NCI-H128 (cell line): Measurements from ENCODE around the gene LOX.

ENCODE experiments used
- DNase-seq: peaks from one replicate; lab custom pipeline; 2025; ENCODE audit not compliant: unreplicated experiment; lab: John Stamatoyannopoulos, UW

Gene LOX, protein sequence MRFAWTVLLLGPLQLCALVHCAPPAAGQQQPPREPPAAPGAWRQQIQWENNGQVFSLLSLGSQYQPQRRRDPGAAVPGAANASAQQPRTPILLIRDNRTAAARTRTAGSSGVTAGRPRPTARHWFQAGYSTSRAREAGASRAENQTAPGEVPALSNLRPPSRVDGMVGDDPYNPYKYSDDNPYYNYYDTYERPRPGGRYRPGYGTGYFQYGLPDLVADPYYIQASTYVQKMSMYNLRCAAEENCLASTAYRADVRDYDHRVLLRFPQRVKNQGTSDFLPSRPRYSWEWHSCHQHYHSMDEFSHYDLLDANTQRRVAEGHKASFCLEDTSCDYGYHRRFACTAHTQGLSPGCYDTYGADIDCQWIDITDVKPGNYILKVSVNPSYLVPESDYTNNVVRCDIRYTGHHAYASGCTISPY

DNA sequence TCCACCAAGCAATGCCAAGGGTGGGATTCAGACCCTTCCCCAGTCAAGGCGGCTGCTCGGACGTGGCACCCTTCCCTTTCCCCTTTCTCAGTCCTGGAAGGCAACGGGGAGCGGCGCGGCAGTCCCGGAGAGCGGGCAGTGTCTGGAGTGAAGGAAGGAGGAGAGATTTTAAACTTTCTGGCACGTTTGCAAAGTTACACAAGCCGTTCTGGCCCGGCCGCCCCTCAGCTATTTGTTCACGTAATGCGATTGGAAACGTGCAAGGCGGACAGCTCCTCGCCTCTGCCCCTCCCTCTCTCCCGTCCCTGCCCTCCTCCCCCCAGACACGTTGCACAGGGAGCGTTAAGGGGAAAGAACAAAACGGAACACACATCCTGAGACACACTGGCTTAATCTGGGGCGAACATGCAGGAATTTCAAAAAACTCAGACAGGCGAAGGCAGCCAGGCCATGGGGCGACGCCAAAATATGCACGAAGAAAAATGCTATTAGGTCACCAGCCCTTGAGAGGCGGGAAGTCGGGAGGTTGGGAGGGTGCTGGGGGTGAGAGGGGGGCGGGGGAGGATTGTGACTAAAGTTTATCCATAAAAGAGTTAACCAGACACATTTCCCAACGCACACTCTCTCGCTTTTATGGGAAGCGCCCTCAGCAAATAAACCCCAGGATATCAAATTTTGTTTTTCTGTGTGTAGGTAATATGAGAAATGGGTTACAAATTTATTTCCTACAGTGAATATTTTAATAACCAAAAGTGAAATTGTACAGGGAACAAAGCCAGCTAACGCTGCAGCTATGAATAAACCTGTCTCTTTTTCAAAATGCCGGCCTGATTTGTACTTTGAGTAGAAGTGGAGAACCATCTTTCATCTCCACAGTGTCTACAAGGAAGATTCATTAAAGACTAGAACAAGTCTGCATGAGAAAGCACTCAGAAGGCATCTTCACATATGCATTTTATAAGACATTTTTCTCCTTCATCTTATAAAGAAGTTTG lies at the start of gene LOX:
TSS of gene LOX (minus strand) at position 144 of the 995 bp plus-strand sequence. CDS start 274 bp downstream, outside the sequence.
- no peak for DNase-seq

DNA sequence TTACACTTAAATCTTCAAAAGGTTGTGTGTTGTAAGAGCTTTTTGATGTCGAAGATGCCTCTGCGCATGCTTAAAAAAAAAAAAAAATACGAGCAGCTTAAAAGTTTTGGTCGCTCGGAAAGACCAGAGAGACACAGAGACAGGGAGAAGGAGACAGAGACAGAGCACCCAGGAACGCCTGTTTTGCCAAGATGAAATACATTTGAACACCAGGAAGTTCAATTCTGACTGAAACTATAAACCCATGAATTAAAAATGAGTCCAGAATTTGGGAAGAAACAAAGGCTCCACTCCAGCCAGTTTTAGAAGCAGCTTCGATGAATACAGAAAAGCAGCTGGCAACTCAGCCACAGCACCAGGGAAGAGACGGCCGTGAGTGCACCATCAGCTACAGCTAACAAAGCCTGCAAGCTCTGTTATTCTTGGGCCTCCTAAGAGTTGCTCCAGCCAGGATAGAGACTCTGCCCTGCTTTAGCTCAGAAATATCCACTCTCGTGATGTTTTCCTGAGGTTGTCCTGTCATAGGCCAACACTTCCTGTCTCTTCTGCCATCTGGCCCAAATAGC lies 48.8 kb upstream of the LOX start:
- no peak for DNase-seq

DNA sequence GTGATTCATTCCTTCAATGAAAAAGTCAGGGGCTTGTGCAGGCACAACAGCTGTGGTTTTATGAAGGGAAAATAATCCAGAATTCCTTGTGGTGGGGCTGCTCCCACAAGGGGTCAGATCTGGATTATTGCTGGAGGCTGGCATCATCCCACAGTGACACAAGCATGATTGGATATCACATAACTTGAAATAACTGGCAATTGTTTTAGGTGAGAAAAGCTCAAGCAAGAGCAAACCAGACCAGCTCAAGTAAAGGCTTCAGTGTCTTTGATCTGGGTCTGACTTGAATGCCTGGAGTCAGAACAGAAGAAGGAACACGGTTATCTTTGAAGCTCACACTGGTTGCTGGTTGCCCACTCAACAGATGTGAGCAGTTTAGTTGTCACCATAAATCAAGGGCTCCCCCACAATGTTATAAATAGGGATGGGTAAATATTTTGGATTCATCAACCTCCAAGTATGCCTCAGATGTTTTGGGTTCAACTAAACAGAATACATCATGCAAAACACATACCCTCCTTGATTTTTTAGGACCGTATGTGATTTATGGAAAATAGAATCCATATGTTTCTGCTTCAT lies 48.2 kb upstream of the LOX start:
- DNase-seq: no peak

- DNase-seq: no peak
Observed at GRCh38 chr5:122124766-122125165, 46.7 kb upstream of the LOX start.

GRCh38 chr5:122121479-122122465 lies 43.7 kb upstream of the LOX start:
- no peak for DNase-seq

GRCh38 chr5:122120957-122121356 lies 42.9 kb upstream of the LOX start:
- no peak for DNase-seq

DNA sequence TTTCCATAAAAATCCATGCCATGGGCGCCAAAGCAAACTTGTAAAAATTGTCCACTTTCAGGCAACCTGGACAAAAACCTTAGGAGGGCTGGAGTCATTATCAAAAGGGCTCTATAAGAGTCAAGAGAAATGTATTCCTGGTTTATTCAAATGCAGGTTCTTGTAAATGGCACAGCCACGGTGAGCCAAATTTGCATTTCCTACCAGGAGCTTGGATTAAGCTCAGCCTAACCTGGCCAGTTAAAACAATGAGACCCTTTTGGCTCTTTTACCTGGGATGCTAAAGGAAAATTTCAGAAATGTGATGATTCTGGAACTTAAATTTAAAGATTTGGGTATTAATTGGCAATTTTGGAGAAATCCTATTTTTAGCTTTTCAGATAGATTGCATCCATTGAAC lies 42.4 kb upstream of the LOX start:
- DNase-seq: no peak

GRCh38 chr5:122119205-122119604 lies 41.1 kb upstream of the LOX start:
- DNase-seq: no peak

- DNase-seq: no peak
Observed at GRCh38 chr5:122118356-122118948, 40.4 kb upstream of the LOX start.

GRCh38 chr5:122114501-122114900 lies 36.4 kb upstream of the LOX start:
- DNase-seq: no peak

DNA sequence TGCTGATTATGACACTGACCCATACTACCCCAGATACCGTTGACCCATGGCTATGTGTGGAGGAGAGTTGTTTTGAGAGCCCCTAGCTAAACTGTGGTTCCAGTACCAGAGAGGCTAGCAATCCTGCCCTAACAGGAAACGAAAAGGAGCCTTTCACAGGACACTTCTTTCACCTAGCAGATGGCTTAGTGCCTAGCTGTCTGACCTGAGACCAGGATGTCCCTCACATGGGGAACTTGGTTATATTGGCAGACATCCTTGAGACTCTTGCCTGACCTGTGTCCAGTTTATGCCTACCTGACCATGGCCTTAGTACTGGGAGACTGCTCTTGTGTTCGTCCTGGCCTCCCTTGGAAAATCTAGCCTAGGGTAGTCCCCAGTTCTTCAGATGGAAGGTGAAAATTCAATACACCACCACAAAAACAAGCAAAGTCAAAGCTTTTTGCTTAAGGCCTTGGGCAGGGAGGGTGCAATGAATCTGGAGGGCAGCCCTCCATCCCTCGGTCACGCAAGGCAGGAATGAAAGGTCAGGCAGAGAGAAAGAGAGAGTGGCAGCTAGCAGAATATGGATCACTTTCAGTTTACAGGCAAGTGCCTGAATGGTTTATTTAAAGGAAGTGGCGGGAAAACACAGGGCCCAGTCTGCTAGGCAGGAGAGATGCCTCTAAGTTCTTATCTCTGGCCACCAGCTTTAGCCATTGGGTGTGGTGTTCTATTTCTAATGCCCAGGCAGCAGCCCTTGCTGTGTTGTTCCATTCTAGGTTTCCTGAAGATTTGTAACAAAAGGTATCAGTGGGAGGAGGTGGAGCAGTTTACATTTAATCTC lies 34.9 kb upstream of the LOX start:
- no peak for DNase-seq

- no peak for DNase-seq
Observed at GRCh38 chr5:122112063-122112462, 34.0 kb upstream of the LOX start.

DNA sequence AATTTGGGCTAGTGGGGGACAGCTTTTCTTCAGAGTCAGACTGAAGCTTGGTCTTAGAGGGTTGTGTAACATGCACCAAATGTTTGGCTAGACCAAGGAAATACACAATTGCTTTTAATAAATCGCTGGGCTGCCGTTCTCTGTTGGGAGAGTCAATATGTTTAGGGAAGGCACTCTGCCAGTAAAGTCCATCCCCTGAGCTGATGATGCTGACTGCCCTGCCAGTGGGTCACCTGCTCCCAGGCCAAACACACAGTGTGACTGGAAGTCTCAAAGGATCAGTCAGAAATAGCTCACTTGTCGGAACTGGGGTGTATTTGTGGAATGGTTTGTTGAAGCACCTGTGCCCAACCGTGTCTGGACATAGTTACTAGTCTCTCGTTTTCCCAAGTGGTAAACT lies 33.4 kb upstream of the LOX start:
- no peak for DNase-seq

- no peak for DNase-seq
Observed at GRCh38 chr5:122110987-122111386, 32.9 kb upstream of the LOX start.

DNA sequence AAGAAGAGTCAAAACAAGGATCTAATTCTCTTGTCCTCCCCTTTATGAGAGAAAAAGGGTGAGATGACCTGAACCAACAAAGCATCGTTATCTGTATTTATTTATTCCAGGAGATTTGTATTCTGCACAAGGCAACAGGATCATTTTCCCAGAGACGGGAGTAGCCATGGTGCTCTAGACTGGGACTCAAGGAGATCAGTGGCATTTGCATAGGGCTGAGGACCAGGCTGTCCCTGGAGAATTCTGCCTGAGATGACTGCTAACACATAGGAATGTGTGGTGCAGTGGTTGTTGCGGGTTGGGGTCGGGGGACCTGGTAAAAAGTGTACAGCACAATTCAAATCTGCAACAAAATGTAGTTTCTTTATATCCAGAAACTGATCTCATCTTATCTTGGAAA lies 29.0 kb upstream of the LOX start:
- no peak for DNase-seq

DNA sequence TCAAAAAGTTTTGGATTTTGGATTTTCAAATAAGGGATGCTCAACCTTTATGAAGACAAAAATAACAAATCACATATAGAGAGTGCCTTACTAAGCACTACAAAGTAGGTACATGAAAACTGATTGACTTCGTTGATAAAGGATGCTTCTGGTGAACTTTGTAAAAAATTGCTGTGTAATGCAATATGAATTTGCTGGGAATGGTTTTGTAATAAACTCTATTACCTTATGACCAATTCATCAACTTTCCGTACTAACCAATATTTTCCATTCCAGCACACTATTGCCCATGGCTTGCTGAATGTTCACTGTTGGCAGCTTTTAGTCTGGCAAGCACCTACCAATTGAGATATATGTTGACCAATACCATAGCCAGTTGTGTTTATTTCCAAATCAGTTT lies 27.9 kb upstream of the LOX start:
- no peak for DNase-seq

DNA sequence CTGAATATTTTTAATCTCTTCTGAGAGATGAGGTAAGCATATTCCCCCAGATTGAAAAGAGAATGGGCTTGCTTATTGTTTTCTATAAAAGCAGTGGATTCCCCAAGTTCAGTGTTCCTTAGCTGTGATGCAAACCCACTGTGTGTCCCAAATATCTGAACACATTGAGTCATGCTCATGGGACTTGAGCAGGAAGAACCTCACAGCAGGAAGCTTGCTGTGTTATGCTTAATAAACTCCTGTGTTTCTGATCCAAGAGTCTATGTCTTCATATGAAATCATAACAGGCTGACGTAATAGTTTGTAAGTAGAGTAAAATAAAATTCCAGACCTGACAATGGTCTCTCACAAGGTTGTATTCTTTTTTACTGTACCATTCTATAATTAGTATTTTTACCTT lies 24.8 kb upstream of the LOX start:
- no peak for DNase-seq

DNA sequence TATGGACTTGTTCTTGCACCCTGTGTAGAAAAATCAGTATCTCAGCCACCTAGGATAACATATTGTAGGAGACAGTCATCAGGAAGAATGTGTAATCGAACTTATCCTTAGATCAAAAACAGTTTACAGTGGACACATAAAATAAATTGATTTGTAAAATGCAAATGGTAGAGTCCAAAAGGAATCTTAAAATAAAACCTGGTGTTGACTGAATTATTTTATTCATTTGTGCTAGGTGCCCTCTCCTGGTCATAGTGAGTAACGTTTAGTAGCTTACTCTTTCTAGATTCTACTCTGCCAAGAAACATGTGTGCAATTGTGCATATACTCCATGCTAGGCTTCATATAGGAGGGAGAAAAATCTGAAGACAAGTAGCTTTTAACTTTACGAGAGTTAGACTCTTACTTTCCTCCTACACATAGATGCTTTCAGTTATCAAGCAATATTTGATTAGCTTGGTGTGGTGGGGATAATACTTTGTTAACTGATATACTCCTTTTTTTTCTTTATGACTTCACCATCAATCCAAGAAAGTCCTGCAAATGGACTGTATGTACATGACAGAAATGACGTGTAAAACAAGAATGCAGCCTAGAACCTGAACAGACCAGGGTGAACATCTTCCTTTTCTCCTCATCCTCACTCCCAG lies 23.7 kb upstream of the LOX start:
- no peak for DNase-seq
